ENCODE results near the gene TEAD3. TPM values are rescaled to one million over a fixed set of nuclear protein-coding genes. Genes with fewer than 3 reads are reported as not detected.
"Not testable (repeated sequence)": the region's sequence is repeated elsewhere in the genome, so short reads cannot be mapped to it uniquely, and the experiment has no call there.

Gene TEAD3
- total RNA-seq, 1 donor, result 11.6 TPM

DNA sequence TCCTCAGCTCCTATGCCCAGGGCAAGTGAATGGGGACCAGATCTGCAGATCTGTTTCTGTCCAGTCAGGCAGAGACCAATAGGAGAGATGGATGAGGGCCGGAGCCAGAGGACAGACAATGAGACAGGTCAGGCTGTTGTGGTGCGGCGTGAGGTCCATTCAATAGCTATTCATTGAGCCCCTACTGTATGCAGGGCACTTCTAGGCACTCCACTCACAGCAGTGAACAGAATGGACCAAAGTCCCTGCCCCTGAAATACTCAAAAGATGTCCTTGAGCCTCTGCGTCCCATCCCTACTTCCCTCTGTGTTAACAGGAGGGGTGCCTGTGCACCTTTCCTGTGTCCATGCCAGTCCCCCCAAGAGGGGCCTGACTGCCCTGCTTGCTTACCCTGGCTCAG, 24.4 kb upstream of the TEAD3 start:
- DNase-seq (ENCODE audit: low read depth), result no peak
- H3K4me3 ChIP-seq (ENCODE audit: low read depth, low read length), result no peak overlapping the region
- TF ChIP-seq, protein P1, sequence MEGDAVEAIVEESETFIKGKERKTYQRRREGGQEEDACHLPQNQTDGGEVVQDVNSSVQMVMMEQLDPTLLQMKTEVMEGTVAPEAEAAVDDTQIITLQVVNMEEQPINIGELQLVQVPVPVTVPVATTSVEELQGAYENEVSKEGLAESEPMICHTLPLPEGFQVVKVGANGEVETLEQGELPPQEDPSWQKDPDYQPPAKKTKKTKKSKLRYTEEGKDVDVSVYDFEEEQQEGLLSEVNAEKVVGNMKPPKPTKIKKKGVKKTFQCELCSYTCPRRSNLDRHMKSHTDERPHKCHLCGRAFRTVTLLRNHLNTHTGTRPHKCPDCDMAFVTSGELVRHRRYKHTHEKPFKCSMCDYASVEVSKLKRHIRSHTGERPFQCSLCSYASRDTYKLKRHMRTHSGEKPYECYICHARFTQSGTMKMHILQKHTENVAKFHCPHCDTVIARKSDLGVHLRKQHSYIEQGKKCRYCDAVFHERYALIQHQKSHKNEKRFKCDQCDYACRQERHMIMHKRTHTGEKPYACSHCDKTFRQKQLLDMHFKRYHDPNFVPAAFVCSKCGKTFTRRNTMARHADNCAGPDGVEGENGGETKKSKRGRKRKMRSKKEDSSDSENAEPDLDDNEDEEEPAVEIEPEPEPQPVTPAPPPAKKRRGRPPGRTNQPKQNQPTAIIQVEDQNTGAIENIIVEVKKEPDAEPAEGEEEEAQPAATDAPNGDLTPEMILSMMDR (IDR thresholded peaks at IDR 0.05; ENCODE audit: insufficient read depth, low read length), result no peak

DNA sequence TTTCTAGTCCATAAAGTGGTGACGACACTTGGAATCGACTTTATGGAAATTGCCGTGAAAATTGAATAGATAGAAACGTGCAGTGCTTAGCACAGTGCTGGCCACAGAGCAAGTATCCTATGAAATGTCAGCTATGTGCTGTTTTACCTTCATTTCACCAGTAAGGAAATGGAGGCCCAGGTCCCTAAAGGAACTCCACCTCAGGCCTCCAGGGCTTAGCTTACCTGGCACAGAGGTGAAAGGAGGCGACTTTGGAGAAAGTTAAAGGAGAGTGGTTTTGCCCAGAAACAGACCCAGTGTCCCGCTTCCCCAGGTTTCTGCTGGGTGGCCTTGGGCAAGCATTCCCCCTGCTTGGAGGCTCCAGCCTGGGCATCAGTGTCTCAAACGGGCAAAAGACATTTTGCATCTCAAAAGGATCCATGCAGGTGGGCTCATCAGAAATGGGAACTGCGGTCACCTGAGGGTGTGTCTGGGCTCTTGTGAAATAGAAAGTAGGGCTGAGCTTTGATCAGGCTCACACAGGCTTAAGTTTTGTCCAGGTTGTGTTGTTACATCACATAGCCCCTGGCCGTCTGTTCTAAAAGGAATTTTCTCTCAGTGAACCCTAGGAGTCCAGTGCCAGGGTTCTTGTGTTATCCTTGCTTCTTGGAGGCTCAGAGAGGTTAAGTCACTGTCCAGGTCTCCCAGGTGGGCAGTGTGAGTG, 22.6 kb upstream of the TEAD3 start:
- DNase-seq (ENCODE audit: low read depth), result no peak
- H3K4me3 ChIP-seq (ENCODE audit: low read depth, low read length), result no peak overlapping the region
- TF ChIP-seq, protein P1 (IDR thresholded peaks at IDR 0.05; ENCODE audit: insufficient read depth, low read length), result no peak

DNA sequence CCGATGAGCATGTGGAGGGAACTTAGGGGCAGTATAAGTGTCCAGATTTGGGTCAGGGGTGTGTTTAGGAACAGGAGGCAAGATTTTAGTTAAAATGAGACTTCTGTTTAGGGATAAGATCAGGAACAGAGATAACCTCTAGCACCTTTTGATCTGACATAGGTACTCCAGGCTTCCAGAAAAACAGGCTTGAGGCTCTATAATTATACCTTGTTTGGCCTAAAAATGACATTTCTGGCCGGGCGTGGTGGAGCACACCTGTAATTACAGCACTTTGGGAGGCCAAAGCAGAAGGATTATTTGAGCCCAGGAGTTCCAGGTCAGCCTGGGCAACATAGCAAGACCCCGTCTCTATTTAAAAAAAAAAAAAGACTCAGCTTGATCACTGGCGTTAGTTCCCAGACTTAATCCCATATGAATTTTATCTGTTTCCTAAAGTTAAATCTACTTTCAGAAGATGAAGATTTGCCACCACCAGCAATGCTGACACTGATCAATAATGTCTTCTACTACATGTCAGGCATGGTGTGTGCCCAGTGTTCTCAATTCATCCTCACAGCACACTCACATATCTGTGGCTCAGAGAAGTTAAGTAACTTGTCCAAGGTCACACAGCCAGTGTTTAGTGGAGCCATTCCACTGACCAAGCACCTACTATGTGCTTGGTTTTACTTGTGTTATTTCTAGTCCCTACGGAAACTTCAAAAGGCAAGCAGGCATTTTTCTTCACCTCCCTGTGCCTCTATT, 21.9 kb upstream of the TEAD3 start:
- DNase-seq (ENCODE audit: low read depth), result no peak

DNA sequence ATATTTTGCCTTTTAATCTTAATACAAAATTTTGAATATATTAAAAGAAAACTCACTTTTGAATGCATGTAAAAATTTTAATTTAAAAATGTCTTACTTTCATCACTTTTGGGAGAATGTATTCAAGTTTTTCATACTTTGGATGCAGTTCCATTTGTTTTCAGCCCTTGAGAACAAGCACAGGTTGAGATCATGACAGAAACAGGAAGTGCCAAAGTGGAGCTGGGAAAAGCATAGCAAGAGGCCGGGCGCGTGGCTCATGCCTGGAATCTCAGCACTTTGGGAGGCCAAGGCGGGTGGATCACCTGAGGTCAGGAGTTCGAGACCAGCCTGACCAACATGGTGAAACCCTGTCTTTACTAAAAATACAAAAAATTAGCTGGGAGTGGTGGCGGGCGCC, 21.1 kb upstream of the TEAD3 start:
- not testable (repeated sequence) for H3K4me3 ChIP-seq (ENCODE audit: low read depth, low read length); DNase-seq (ENCODE audit: low read depth)

More for the DNA sequence above, 21.9 kb upstream of the TEAD3 start:
- H3K4me3 ChIP-seq (ENCODE audit: low read depth, low read length), result no peak overlapping the region
- TF ChIP-seq, protein P1 (IDR thresholded peaks at IDR 0.05; ENCODE audit: insufficient read depth, low read length), result no peak

DNA sequence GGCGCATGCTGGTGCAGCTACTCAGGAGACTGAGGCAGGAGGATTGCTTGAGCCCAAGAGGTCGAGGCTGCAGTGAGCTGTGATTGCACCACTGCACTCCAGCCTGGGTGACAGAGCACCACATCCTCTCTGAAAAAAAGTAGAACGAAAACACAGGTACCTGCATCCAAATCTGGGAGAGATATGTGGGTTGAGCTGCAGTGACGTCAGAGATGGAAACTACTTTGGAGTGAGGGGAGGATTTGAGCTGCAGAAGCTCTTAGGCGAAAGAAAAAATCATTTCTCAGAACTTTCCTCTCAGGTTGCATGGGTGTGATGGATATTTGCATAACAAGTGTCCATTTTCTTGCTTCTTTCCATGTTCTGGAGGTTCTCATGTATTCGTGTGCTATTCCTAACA, 19.8 kb upstream of the TEAD3 start:
- DNase-seq (ENCODE audit: low read depth), result no peak
- TF ChIP-seq, protein P1 (IDR thresholded peaks at IDR 0.05; ENCODE audit: insufficient read depth, low read length), result no peak
- no peak overlapping the region for H3K4me3 ChIP-seq (ENCODE audit: low read depth, low read length)

DNA sequence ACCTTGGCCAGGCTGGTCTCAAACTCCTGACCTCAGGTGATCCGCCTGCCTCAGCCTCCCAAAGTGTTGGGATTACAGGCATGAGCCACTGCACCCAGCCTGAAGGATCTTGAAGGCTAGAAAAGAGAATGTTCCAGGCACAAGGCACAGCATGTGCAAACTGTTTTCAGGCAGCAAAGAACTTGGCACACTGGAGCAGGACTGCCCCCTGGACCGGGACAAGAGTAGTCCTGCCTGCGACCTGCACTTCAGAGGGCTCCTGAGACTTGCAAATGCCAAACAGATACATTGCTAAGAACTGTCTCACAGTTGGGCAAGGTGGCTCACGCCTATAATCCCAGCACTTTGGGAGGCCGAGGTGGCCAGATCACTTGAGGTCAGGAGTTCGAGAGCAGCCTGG, 19.1 kb upstream of the TEAD3 start:
- not testable (repeated sequence) for DNase-seq (ENCODE audit: low read depth); H3K4me3 ChIP-seq (ENCODE audit: low read depth, low read length)

DNA sequence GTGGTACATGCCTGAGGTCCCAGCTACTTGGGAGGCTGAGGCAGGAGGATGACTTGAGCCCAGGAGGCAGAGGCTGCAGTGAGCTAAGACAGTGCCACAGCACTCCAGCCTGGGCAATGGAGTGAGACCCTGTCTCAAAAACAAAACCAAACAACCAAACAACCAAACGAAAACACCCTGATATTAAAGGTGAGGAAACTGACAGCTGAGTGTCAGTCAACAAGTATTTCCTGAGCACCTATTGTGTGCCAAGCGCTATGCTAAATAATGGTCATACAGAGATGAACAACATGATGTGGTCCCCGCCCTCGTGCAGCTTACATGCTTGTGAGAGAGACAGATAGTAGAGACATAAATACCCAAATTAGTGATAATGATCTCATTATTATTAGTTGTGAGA, 17.7 kb upstream of the TEAD3 start:
- no peak for DNase-seq (ENCODE audit: low read depth)
- TF ChIP-seq, protein P1 (IDR thresholded peaks at IDR 0.05; ENCODE audit: insufficient read depth, low read length), result no peak
- H3K4me3 ChIP-seq (ENCODE audit: low read depth, low read length), result no peak overlapping the region

DNA sequence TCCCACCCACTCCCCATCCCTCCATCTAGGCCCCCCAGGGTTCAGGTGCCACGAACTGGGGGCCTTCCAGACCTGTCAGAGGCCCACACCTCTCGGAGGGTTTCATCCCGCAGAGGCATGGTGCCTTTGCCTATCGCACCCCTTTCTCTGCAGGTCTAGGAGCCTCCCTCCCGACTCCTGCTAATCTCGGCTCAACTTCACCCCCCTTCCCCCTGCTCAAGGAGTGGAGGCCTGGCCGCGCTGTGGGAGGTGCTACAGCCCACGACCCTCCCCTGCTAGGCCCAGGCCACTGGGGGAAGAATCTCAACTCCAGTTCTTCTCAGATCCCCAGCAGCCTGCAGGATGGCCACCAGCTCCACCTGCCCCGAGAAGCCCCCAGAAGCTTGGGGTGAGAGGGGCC, 15.9 kb upstream of the TEAD3 start, which contains the start of gene TULP1:
Gene TULP1 (minus strand): TSS at position 157 of the 400 bp plus-strand sequence. CDS start 38 bp downstream, at position 119.
- DNase-seq (ENCODE audit: low read depth), result no peak
- no peak within 1 kb of the TSS for H3K4me3 ChIP-seq (ENCODE audit: low read depth, low read length)
- TF ChIP-seq, protein P1 (IDR thresholded peaks at IDR 0.05; ENCODE audit: insufficient read depth, low read length), result no peak
